Adrenal gland (tissue), 12 donors: ENCODE data around the gene ANGPTL7. TPM values are rescaled to one million over a fixed set of nuclear protein-coding genes. Genes with fewer than 3 reads are reported as not detected.

Source experiments
- DNase-seq, 7 donors: peaks; one replicate each; pipeline ENCODE4 v3.0.0-alpha.2; 2019 to 2020
- H3K27ac ChIP-seq, 5 donors: fragments of 200-600 bp; sonication (generic) in 4 of 5; 1 replicate in 3 of 5; 2 replicates in 2 of 5; pipeline versions ENCODE4 v1.5.1 to v1.8.0; 2016 to 2020; ENCODE audit warnings: mild to moderate bottlenecking in 1 of 5
- H3K27me3 ChIP-seq: fragments of 200-600 bp; 2 replicates; pipeline ENCODE4 v1.8.0; 2021
- H3K36me3 ChIP-seq, 2 donors: fragments of 200-600 bp; replicated peaks in 1 of 2; 1 replicate in 1 of 2; 2 replicates in 1 of 2; pipeline versions ENCODE4 v1.5.1 to v1.8.0; 2018 to 2022
- H3K4me1 ChIP-seq, 2 donors: fragments of 200-600 bp; replicated peaks in 1 of 2; 1 replicate in 1 of 2; 2 replicates in 1 of 2; pipeline versions ENCODE4 v1.5.1 to v1.8.0; 2018 to 2021
- H3K4me3 ChIP-seq, 4 donors: fragments of 200-600 bp; sonication (generic) in 3 of 4; one replicate each; pipeline ENCODE4 v1.5.1; 2016 to 2018
- H3K9me3 ChIP-seq, 3 donors: fragments of 200-600 bp; sonication (generic) in 1 of 3; replicated peaks in 1 of 3; 1 replicate in 2 of 3; 2 replicates in 1 of 3; pipeline versions ENCODE4 v1.5.1 to v1.8.0; 2016 to 2021
- CTCF ChIP-seq, 6 experiments: fragments of 450-650 bp in 4 of 6; fragments of 200-600 bp in 2 of 6; sonication (generic) in 1 of 6; IDR thresholded peaks; 1 replicate in 5 of 6; 2 replicates in 1 of 6; pipeline versions ENCODE4 v1.5.1 to v1.8.0; 2016 to 2021; ENCODE audit warnings: antibody characterized with exemption in 6 of 6, mild to moderate bottlenecking in 2 of 6, moderate library complexity in 1 of 6
- POLR2A ChIP-seq, 2 donors: fragments of 450-650 bp; IDR thresholded peaks; one replicate each; pipeline ENCODE4 v1.6.1; 2017; ENCODE audit warnings: antibody characterized with exemption in 2 of 2, mild to moderate bottlenecking in 2 of 2, moderate library complexity in 1 of 2
- WGBS, 4 donors: extraction: QIAGEN DNeasy Blood & Tissue Kit in 2 of 4; methylation state at CpG; one replicate each; pipeline versions ENCODE4 v1.1.5 to v1.1.7; 2013 to 2017; 5-methylcytosine and 5-hydroxymethylcytosine counted together
- intact Hi-C, 2 donors: fragments of 100-400 bp; cut with DNase I; formaldehyde crosslinking; loops; one replicate each; pipeline versions ENCODE4 v1.14.1 to v1.15.0; 2022 to 2023
- polyA plus RNA-seq, 3 donors: library from polyadenylated mRNA; stranded (reverse); fragments of 200-250 nt in 2 of 3; fragments of 350-450 nt in 1 of 3; fragmentation: Illumina TruSeq in 1 of 3; extraction: RNeasy Lipid Tissue Mini Kit (QIAGEN cat#74804) in 1 of 3; gene quantifications; one replicate each; pipeline ENCODE4 v1.2.3, GENCODE V29; 2013 to 2014
- small RNA-seq, 2 donors: library from RNA; depleted of rRNA; stranded (forward); fragments of <200 nt; gene quantifications; one replicate each; pipeline ENCODE3, GENCODE V24; 2016
- total RNA-seq, 9 donors: library from RNA; depleted of rRNA in 4 of 9; stranded (reverse); fragments of >200 nt in 4 of 9; fragments of 120-200 nt in 1 of 9; fragmentation: NEBNext Ultra II Directional in 1 of 9; extraction: Animal tissue kit (Norgen Biotek cat#: 25700) in 1 of 9; gene quantifications; one replicate each; pipeline versions ENCODE4 v1.1.0 to v1.2.4, GENCODE V29; 2013 to 2023
- donor health status: healthy with polysubstance abuse.
- donor health status: Bipolar disorder and iron deficiency.
- donor health status: DM: yes; HTN: yes; CAD: no.
- donor health status: DM: no; HTN: no; CAD: no.
- donor health status: DM: no; HTN: no; CAD: no.
- donor health status: DM: yes; HTN: yes; CAD: no.

The ANGPTL7 gene
- total and polyA plus RNA-seq, 12 donors: 0.12 to 8.5 (median 2.1) TPM

GRCh38 chr1:11238311-11238710 lies 49.2 kb downstream of the ANGPTL7 start:
- WGBS, 4 donors: 95 to 96% (median 95%) methylated on average over 7 of the region's 7 CpGs

GRCh38 chr1:11245248-11245647 lies 56.1 kb downstream of the ANGPTL7 start:
- 77 to 93% (median 92%) methylated on average over 3 of the region's 3 CpGs for WGBS, 4 donors
- DNase-seq: no peak
- TF ChIP-seq CTCF (IDR thresholded peaks at IDR 0.05) (no peak), POLR2A (IDR thresholded peaks at IDR 0.05) (no peak)
- H3K4me3 ChIP-seq: no peak overlapping the region
- no peaks in the 10 kb centered on the region for H3K9me3 ChIP-seq
- intact Hi-C loops: loop anchor here in 1 of 2 donors (5.0 kb wide), 1 partner anchor 397 kb away; no protein-coding TSS in a partner anchor
- no peaks in the 10 kb centered on the region for H3K4me1 ChIP-seq
- H3K27ac ChIP-seq: no peak overlapping the region
- H3K27me3 ChIP-seq: no peaks in the 10 kb centered on the region
- H3K36me3 ChIP-seq: peaks cover 0 to 58% of the 10 kb centered on the region in 2 donors

More at GRCh38 chr1:11238311-11238710, 49.2 kb downstream of the ANGPTL7 start:
- no peak overlapping the region for H3K27ac ChIP-seq
- no peak for TF ChIP-seq POLR2A (IDR thresholded peaks at IDR 0.05)
- no peak for TF ChIP-seq CTCF (IDR thresholded peaks at IDR 0.05)
- no peak for DNase-seq
- peaks cover 0 to 94% of the 10 kb centered on the region in 2 donors for H3K36me3 ChIP-seq
- no peaks in the 10 kb centered on the region for H3K27me3 ChIP-seq
- no peaks in the 10 kb centered on the region for H3K9me3 ChIP-seq
- intact Hi-C loops: loop anchor here in 1 of 2 donors (10.0 kb wide), 1 partner anchor 114 kb away; no protein-coding TSS in a partner anchor
- no peaks in the 10 kb centered on the region for H3K4me1 ChIP-seq
- H3K4me3 ChIP-seq: no peak overlapping the region

Small RNA genes lying within 50 kb of the gene (small RNA-seq; reads per million reads assigned to genes)
- gene RNU6-291P (0 reads per million in 2 donors), gene RNU6-537P (0 to 0.12 reads per million in 2 donors), gene RPL39P6 (0 reads per million in 2 donors)

Other genes starting within 250 kb of the ANGPTL7 start
- gene TARDBP, start 176.7 kb upstream of the ANGPTL7 start, total RNA-seq: 100 to 1,000 TPM in 5 of 9 donors, 10 to 100 TPM in 4; 45.1 to 324 (median 123) TPM
- gene TARDBP, start 176.7 kb upstream of the ANGPTL7 start, polyA plus RNA-seq: 100 to 1,000 TPM in 1 of 3 donors, 10 to 100 TPM in 2; 79.8 to 179 (median 88.9) TPM
- gene MASP2, start 142.1 kb upstream of the ANGPTL7 start, total RNA-seq: not detected
- under 1 TPM in 1 of 3 donors, not detected in 2; 0.07 TPM for gene MASP2, start 142.1 kb upstream of the ANGPTL7 start, polyA plus RNA-seq
- gene SRM, start 129.3 kb upstream of the ANGPTL7 start, total RNA-seq: 10 to 100 TPM; 14.9 to 97.3 (median 52.4) TPM
- gene SRM, start 129.3 kb upstream of the ANGPTL7 start, polyA plus RNA-seq: 100 to 1,000 TPM in 2 of 3 donors, 10 to 100 TPM in 1; 50.3 to 243 (median 193) TPM
- 10 to 100 TPM; 25.5 to 61.9 (median 34.8) TPM for gene EXOSC10, start 89.5 kb upstream of the ANGPTL7 start, total RNA-seq
- gene EXOSC10, start 89.5 kb upstream of the ANGPTL7 start, polyA plus RNA-seq: 100 to 1,000 TPM in 1 of 3 donors, 10 to 100 TPM in 2; 53.1 to 107 (median 55.9) TPM
- 10 to 100 TPM; 27.6 to 45.3 (median 36.8) TPM for gene MTOR, start 73.2 kb downstream of the ANGPTL7 start, total RNA-seq
- gene MTOR, start 73.2 kb downstream of the ANGPTL7 start, polyA plus RNA-seq: 10 to 100 TPM; 21.4 to 28.8 (median 28.2) TPM
- gene UBIAD1, start 83.8 kb downstream of the ANGPTL7 start, total RNA-seq: 10 to 100 TPM in 7 of 9 donors, 1 to 10 TPM in 2; 6.6 to 24.3 (median 11.3) TPM
- gene UBIAD1, start 83.8 kb downstream of the ANGPTL7 start, polyA plus RNA-seq: 10 to 100 TPM in 1 of 3 donors, 1 to 10 TPM in 2; 4.5 to 18.0 (median 6.3) TPM